ENCODE results near the gene ATP6V0A4. TPM values are rescaled to one million over a fixed set of nuclear protein-coding genes. Genes with fewer than 3 reads are reported as not detected.

ATP6V0A4 gene
- total and polyA plus RNA-seq, 2 experiments from 2014 or later, result not detected

GRCh38 chr7:138665249-138665648 is 132.7 kb downstream of the ATP6V0A4 start:
- no peak for DNase-seq (ENCODE audit: low read depth in 1 of 2, low spot score in 1 of 2)
- H3K9me3 ChIP-seq (ENCODE audit: low read depth), result no peaks in the 10 kb centered on the region
- TF ChIP-seq CTCF (IDR thresholded peaks at IDR 0.05; ENCODE audit: low read depth, low read length), result no peak
- no peaks in the 10 kb centered on the region for H3K27me3 ChIP-seq
- H3K27ac ChIP-seq, result peak overlapping the region; percentile 94
- no peak overlapping the region for H3K4me3 ChIP-seq
- no peaks in the 10 kb centered on the region for H3K36me3 ChIP-seq
- H3K4me1 ChIP-seq (ENCODE audit: low read depth), result peaks cover 69% of the 10 kb centered on the region

DNA sequence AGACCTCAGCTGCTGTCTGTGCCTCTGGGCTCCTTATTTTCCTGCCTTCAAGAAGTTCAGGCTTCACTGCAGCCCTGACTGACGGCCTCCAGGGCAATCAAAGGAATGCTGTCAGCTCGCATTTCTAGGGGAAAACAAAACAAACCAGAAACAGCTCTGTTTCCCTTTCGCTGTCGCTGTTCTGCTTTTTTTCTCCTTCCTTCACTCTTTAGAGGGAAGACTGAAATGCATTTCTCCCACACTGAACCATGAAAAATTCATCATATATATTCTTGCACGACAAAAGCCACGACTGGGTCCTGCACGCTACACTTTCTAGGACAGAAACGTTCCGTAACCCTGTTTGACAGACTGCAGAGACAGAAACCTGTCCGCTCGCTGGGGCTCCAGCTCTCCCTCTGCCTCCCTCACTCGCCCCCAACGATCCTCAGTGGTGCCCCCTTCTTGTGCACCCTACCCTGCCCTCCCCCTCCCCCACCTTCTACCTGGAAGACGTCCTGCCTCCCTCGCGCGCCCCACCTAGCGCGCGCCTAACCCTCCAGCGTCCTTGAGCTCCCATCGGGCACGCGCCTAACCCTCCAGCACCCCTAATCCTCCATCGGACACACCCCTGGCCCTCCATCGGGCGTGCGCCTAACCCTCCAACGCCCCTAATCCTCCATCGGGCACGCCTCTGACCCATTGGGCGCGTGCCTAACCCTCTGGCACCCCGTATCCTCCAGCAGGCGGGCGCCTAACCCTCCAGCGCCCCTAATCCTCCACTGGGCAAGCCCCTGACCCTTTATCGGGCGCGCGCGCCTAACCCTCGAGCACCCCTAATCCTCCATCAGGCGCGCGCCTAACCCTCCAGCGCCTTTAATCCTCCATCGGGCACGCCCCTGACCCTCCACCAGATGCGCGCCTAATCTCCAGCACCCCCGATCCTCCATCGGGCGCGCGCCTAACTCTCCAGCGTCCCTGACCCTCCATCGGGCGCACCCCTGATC is 134.0 kb downstream of the ATP6V0A4 start:
- peak; percentile 22 to 51 for DNase-seq (ENCODE audit: low read depth in 1 of 2, low spot score in 1 of 2)
- Histone ChIP-seq H3K36me3 (no peaks in the 10 kb centered on the region), H3K9me3 (ENCODE audit: low read depth) (no peaks in the 10 kb centered on the region), H3K4me3 (peak overlapping the region; percentile 34), H3K27ac (peak overlapping the region; percentile 94), H3K27me3 (no peaks in the 10 kb centered on the region), H3K4me1 (ENCODE audit: low read depth) (peaks cover 69% of the 10 kb centered on the region)
- TF ChIP-seq CTCF (IDR thresholded peaks at IDR 0.05; ENCODE audit: low read depth, low read length), result no peak

- no peak for DNase-seq (ENCODE audit: low read depth in 1 of 2, low spot score in 1 of 2)
- peaks cover 67% of the 10 kb centered on the region for H3K4me1 ChIP-seq (ENCODE audit: low read depth)
- peak overlapping the region; percentile 94 for H3K27ac ChIP-seq
- no peaks in the 10 kb centered on the region for H3K27me3 ChIP-seq
- no peak for TF ChIP-seq CTCF (IDR thresholded peaks at IDR 0.05; ENCODE audit: low read depth, low read length)
- no peaks in the 10 kb centered on the region for H3K9me3 ChIP-seq (ENCODE audit: low read depth)
- H3K36me3 ChIP-seq, result no peaks in the 10 kb centered on the region
- H3K4me3 ChIP-seq, result no peak overlapping the region
Observed at GRCh38 chr7:138662991-138663320, 135.0 kb downstream of the ATP6V0A4 start.

- DNase-seq (ENCODE audit: low read depth in 1 of 2, low spot score in 1 of 2), result no peak
- H3K27ac ChIP-seq, result peak overlapping the region; percentile 94
- TF ChIP-seq CTCF (IDR thresholded peaks at IDR 0.05; ENCODE audit: low read depth, low read length), result no peak
Observed at GRCh38 chr7:138662076-138662990, 135.7 kb downstream of the ATP6V0A4 start.

GRCh38 chr7:138661069-138661635 is 136.8 kb downstream of the ATP6V0A4 start:
- H3K27me3 ChIP-seq, result no peaks in the 10 kb centered on the region
- no peaks in the 10 kb centered on the region for H3K9me3 ChIP-seq (ENCODE audit: low read depth)
- no peak overlapping the region for H3K4me3 ChIP-seq
- DNase-seq (ENCODE audit: low read depth in 1 of 2, low spot score in 1 of 2), result peak in 1 of 2 donors; percentile 70
- no peak for TF ChIP-seq CTCF (IDR thresholded peaks at IDR 0.05; ENCODE audit: low read depth, low read length)
- H3K4me1 ChIP-seq (ENCODE audit: low read depth), result peaks cover 51% of the 10 kb centered on the region
- H3K27ac ChIP-seq, result peak overlapping the region; percentile 94
- H3K36me3 ChIP-seq, result no peaks in the 10 kb centered on the region

More at GRCh38 chr7:138662076-138662990, 135.7 kb downstream of the ATP6V0A4 start:
- no peaks in the 10 kb centered on the region for H3K27me3 ChIP-seq
- H3K4me3 ChIP-seq, result no peak overlapping the region
- no peaks in the 10 kb centered on the region for H3K9me3 ChIP-seq (ENCODE audit: low read depth)
- no peaks in the 10 kb centered on the region for H3K36me3 ChIP-seq
- H3K4me1 ChIP-seq (ENCODE audit: low read depth), result peaks cover 61% of the 10 kb centered on the region
